Chondrocyte (in vitro differentiated cells): ENCODE measurements around the gene ADSL. TPM values are rescaled to one million over a fixed set of nuclear protein-coding genes. Genes with fewer than 3 reads are reported as not detected.

Experiments
- DNase-seq: peaks from one replicate; pipeline ENCODE4 v3.0.0; 2021; ENCODE audit warnings: mixed read lengths, low spot score
- H3K27ac Mint-ChIP-seq: one replicate; pipeline ENCODE4 v1.8.0; 2021; ENCODE audit warnings: mild to moderate bottlenecking, moderate library complexity, mixed read lengths; ENCODE audit not compliant: unreplicated experiment
- H3K27me3 Mint-ChIP-seq: 2 replicates; pipeline ENCODE4 v1.8.0; 2021; ENCODE audit warnings: low read depth, mixed read lengths
- H3K36me3 Mint-ChIP-seq: 2 replicates; pipeline ENCODE4 v1.8.0; 2021; ENCODE audit warnings: low read depth, mixed read lengths
- H3K4me1 Mint-ChIP-seq: 2 replicates; pipeline ENCODE4 v1.8.0; 2021; ENCODE audit warnings: low read depth, mild to moderate bottlenecking, mixed read lengths
- H3K4me3 Mint-ChIP-seq: one replicate; pipeline ENCODE4 v1.8.0; 2021; ENCODE audit warnings: mild to moderate bottlenecking, moderate library complexity, mixed read lengths; ENCODE audit not compliant: unreplicated experiment
- H3K9me3 Mint-ChIP-seq: 2 replicates; pipeline ENCODE4 v1.8.0; 2021; ENCODE audit warnings: low read depth, mixed read lengths
- CTCF ChIP-seq: fragments of 200-600 bp; sonication (generic); IDR thresholded peaks from 2 replicates; pipeline ENCODE4 v1.5.0; 2021; ENCODE audit warnings: antibody characterized with exemption, mild to moderate bottlenecking, moderate library complexity
- total RNA-seq: library from RNA; stranded (reverse); gene quantifications from 3 replicates; pipeline ENCODE4 v1.2.1, GENCODE V29; 2021

ADSL gene
- total RNA-seq, 1 donor from 2014 or later: 62.2 TPM

GRCh38 chr22:40412441-40412840 is 66.1 kb downstream of the ADSL start:
- no peak for TF ChIP-seq CTCF
- H3K9me3 Mint-ChIP-seq: no peaks in the 10 kb centered on the region
- H3K4me1 Mint-ChIP-seq: peaks cover 9% of the 10 kb centered on the region
- no peaks in the 10 kb centered on the region for H3K27me3 Mint-ChIP-seq
- no peak for DNase-seq
- peak overlapping the region; percentile 70 for H3K27ac Mint-ChIP-seq
- H3K4me3 Mint-ChIP-seq: no peak overlapping the region
- H3K36me3 Mint-ChIP-seq: peaks cover 30% of the 10 kb centered on the region

DNA sequence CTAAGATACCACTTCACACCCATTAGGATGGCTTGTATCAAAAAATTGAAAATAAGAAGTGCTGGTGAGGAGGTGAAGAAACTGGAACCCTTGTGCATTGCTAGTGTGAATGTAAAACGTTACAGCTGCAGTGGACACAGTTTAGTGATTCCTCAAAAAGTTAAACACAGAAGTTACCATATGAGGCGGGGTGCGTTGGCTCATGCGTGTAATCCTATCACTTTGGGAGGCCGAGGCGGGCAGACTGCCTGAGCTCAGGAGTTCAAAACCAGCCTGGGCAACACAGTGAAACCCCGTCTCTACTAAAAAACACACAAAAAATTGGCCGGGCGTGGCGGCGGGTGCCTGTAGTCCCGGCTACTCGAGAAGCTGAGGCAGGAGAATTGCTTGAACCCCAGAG is 67.6 kb downstream of the ADSL start:
- Mint-ChIP-seq H3K27ac (peak overlapping the region; percentile 27), H3K4me1 (peaks cover 9% of the 10 kb centered on the region), H3K36me3 (peaks cover 29% of the 10 kb centered on the region), H3K9me3 (no peaks in the 10 kb centered on the region), H3K27me3 (no peaks in the 10 kb centered on the region), H3K4me3 (no peak overlapping the region)
- DNase-seq: no peak
- TF ChIP-seq CTCF: no peak

DNA sequence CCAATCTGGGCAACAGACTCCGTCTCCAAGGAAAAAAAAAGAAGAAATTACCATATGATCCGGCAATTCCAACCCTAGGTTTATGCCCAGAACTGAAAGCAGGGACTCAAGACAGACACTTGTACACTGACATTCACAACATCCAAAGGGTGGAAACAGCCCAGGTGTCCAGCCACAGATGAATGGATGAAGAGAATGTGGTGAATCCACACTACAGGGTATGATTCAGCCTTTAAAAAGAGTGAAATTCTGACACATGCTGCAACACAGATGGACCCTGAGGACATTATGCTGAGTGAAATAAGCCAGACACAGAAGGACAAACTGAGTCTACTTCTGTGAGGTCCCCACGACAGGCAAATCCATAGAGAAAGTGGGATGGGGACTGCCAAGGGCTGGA is 68.0 kb downstream of the ADSL start:
- peaks cover 29% of the 10 kb centered on the region for H3K36me3 Mint-ChIP-seq
- no peaks in the 10 kb centered on the region for H3K9me3 Mint-ChIP-seq
- TF ChIP-seq CTCF: no peak
- H3K27me3 Mint-ChIP-seq: no peaks in the 10 kb centered on the region
- DNase-seq: no peak
- H3K27ac Mint-ChIP-seq: peak overlapping the region; percentile 74
- H3K4me3 Mint-ChIP-seq: no peak overlapping the region
- H3K4me1 Mint-ChIP-seq: peaks cover 9% of the 10 kb centered on the region

GRCh38 chr22:40414838-40415505 is 68.7 kb downstream of the ADSL start:
- Mint-ChIP-seq H3K9me3 (no peaks in the 10 kb centered on the region), H3K36me3 (peaks cover 32% of the 10 kb centered on the region), H3K27ac (peak overlapping the region; percentile 71), H3K4me3 (no peak overlapping the region), H3K4me1 (peaks cover 9% of the 10 kb centered on the region), H3K27me3 (no peaks in the 10 kb centered on the region)
- no peak for DNase-seq
- TF ChIP-seq CTCF: no peak

DNA sequence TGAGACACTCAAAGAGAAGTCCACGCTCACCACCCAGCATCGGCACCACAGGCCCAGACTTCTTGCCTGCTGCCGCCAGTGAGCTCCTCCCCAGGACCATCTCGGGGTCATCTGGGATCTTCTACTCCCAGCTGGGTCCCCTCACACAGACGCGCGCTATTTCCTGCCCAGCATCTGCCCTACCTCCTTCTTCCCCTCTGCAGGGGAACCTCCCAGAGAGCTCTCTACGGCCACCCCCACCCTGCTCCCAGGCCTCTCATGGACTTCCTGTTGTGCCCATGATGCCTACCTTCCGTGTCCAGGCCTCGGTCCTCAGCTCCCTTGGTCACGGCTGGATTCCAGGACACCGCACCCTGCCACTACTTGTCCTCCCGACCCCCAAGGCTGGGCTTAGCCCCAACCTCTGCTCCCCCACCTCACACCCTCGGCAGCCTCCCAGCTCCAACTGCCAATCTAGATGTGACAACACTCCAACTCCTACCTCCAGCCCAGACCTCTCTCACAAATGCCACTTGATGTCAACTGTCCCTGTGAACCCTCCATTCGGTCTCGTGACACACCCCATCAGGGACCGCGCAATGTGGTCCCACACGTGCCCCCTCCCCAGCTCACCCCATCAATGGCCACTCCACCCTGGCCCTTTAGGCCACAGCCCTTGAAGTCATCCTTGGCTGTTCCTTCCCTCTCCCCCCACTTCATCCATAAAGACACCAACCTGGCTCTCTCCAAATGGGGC is 69.4 kb downstream of the ADSL start:
- Mint-ChIP-seq H3K4me1 (peaks cover 9% of the 10 kb centered on the region), H3K4me3 (no peak overlapping the region), H3K36me3 (peaks cover 29% of the 10 kb centered on the region), H3K9me3 (no peaks in the 10 kb centered on the region), H3K27ac (peak overlapping the region; percentile 71), H3K27me3 (no peaks in the 10 kb centered on the region)
- TF ChIP-seq CTCF: no peak
- DNase-seq: no peak
